ENCODE measurements around the gene MCM5.
A peak's percentile ranks its signal among the peaks of the same experiment; 100 is the strongest.

MCM5 gene

GRCh38 chr22:35400501-35400790, 506 bp downstream of the MCM5 start:
- no peak overlapping the region for H2BK120ac ChIP-seq (ENCODE audit: low read depth, low read length)
- H2AK5ac ChIP-seq (ENCODE audit: low read length), result no peak overlapping the region
- H4K8ac ChIP-seq (ENCODE audit: low read depth, low read length), result no peak overlapping the region
- DNase-seq, result no peak
- WGBS (ENCODE audit: extremely low coverage, insufficient coverage, low lambda C conversion rate), result no CpG with 5 or more reads among the region's 20 CpGs
- H3K18ac ChIP-seq (ENCODE audit: low read length), result peak overlapping the region; percentile 25
- H3K4me1 ChIP-seq (ENCODE audit: control insufficient read depth, low read depth, low read length), result peaks cover 5% of the 10 kb centered on the region
- no peak overlapping the region for H3K27ac ChIP-seq (ENCODE audit: low read depth, low read length)
- H3K56ac ChIP-seq (ENCODE audit: low read length), result peak overlapping the region; percentile 92
- peaks cover 8% of the 10 kb centered on the region for H3K36me3 ChIP-seq (ENCODE audit: control insufficient read depth, insufficient read depth, low read length)
- H2BK15ac ChIP-seq (replicated peaks; ENCODE audit: low read depth), result no peak overlapping the region
- H3K79me2 ChIP-seq (ENCODE audit: control insufficient read depth, insufficient read depth, low read length), result peaks cover 33% of the 10 kb centered on the region
- H3K4me2 ChIP-seq (ENCODE audit: low read length), result peak overlapping the region; percentile 72
- H3K79me1 ChIP-seq (ENCODE audit: low read length), result peaks cover 10% of the 10 kb centered on the region
- H3K23ac ChIP-seq (ENCODE audit: low read length), result peak overlapping the region; percentile 80
- peak overlapping the region; percentile 91 for H3K4ac ChIP-seq (ENCODE audit: low read depth, low read length)
- peak overlapping the region; percentile 98 for H3K4me3 ChIP-seq (ENCODE audit: low read length)
- no peaks in the 10 kb centered on the region for H3K27me3 ChIP-seq (ENCODE audit: insufficient read depth, low read length, poor library complexity)
- H2BK5ac ChIP-seq (ENCODE audit: low read length), result peak overlapping the region; percentile 31
- H3K9ac ChIP-seq (ENCODE audit: low read length), result peak overlapping the region; percentile 92
- H4K5ac ChIP-seq (ENCODE audit: low read length), result no peak overlapping the region

DNA sequence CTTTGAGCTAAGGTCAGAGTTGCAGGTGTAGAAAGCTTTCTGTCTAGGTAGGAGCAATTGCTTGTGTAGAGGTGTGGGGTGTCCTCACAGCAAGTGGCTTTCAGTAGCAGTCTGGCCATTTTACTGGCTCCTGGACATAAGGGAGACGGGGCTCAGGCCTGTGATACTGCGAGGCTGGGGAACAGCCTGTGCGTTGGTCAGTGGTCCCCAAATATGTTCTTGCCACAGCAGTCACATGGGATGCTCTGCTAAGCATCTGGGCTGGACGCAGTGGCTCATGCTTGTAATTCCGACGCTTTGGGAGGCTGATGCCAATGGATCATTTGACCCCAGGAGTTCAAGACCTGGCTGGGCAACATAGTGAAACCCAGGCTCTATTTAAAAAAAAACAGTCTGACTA, 1.9 kb downstream of the MCM5 start:
- Histone ChIP-seq H3K9ac (ENCODE audit: low read length) (peak overlapping the region; percentile 28), H3K4me3 (ENCODE audit: low read length) (no peak overlapping the region), H2AK5ac (ENCODE audit: low read length) (no peak overlapping the region), H3K4me1 (ENCODE audit: control insufficient read depth, low read depth, low read length) (peaks cover 5% of the 10 kb centered on the region), H2BK5ac (ENCODE audit: low read length) (no peak overlapping the region), H2BK120ac (ENCODE audit: low read depth, low read length) (no peak overlapping the region), H3K79me1 (ENCODE audit: low read length) (peaks cover 11% of the 10 kb centered on the region), H3K27ac (ENCODE audit: low read depth, low read length) (no peak overlapping the region), H3K36me3 (ENCODE audit: control insufficient read depth, insufficient read depth, low read length) (peaks cover 14% of the 10 kb centered on the region), H3K79me2 (ENCODE audit: control insufficient read depth, insufficient read depth, low read length) (peaks cover 33% of the 10 kb centered on the region), H3K4me2 (ENCODE audit: low read length) (no peak overlapping the region), H4K5ac (ENCODE audit: low read length) (no peak overlapping the region), H4K8ac (ENCODE audit: low read depth, low read length) (no peak overlapping the region), H3K27me3 (ENCODE audit: insufficient read depth, low read length, poor library complexity) (no peaks in the 10 kb centered on the region), H3K18ac (ENCODE audit: low read length) (no peak overlapping the region), H2BK15ac (replicated peaks; ENCODE audit: low read depth) (no peak overlapping the region), H3K56ac (ENCODE audit: low read length) (peak overlapping the region; percentile 17), H3K4ac (ENCODE audit: low read depth, low read length) (no peak overlapping the region), H3K23ac (ENCODE audit: low read length) (no peak overlapping the region)
- no CpG with 5 or more reads among the region's 6 CpGs for WGBS (ENCODE audit: extremely low coverage, insufficient coverage, low lambda C conversion rate)
- no peak for DNase-seq

DNA sequence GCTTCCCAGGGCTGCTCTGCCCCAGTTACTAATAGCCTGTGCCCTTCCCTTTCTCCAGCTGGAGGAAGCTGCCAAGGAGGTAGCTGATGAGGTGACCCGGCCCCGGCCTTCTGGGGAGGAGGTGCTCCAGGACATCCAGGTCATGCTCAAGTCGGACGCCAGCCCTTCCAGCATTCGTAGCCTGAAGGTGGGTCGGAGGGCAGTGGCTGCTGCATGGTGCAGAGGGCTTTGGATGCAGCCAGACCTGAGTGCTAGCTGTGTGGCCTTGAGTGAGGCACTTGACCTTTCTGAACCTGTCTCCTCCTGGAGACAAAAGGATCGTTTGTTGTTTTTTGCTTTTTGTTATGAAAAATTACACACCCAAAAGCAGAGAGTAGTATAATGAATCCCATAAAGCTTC, 3.4 kb downstream of the MCM5 start:
- no peak overlapping the region for H3K4me2 ChIP-seq (ENCODE audit: low read length)
- DNase-seq, result no peak
- no peak overlapping the region for H3K9ac ChIP-seq (ENCODE audit: low read length)
- H4K5ac ChIP-seq (ENCODE audit: low read length), result no peak overlapping the region
- H3K18ac ChIP-seq (ENCODE audit: low read length), result no peak overlapping the region
- no CpG with 5 or more reads among the region's 7 CpGs for WGBS (ENCODE audit: extremely low coverage, insufficient coverage, low lambda C conversion rate)
- H3K27me3 ChIP-seq (ENCODE audit: insufficient read depth, low read length, poor library complexity), result no peaks in the 10 kb centered on the region
- no peak overlapping the region for H2BK5ac ChIP-seq (ENCODE audit: low read length)
- H3K4me3 ChIP-seq (ENCODE audit: low read length), result no peak overlapping the region
- no peak overlapping the region for H2BK120ac ChIP-seq (ENCODE audit: low read depth, low read length)
- no peak overlapping the region for H3K23ac ChIP-seq (ENCODE audit: low read length)
- peaks cover 33% of the 10 kb centered on the region for H3K79me2 ChIP-seq (ENCODE audit: control insufficient read depth, insufficient read depth, low read length)
- H3K4ac ChIP-seq (ENCODE audit: low read depth, low read length), result no peak overlapping the region
- peaks cover 5% of the 10 kb centered on the region for H3K4me1 ChIP-seq (ENCODE audit: control insufficient read depth, low read depth, low read length)
- no peak overlapping the region for H4K8ac ChIP-seq (ENCODE audit: low read depth, low read length)
- H2AK5ac ChIP-seq (ENCODE audit: low read length), result no peak overlapping the region
- H3K27ac ChIP-seq (ENCODE audit: low read depth, low read length), result no peak overlapping the region
- H3K79me1 ChIP-seq (ENCODE audit: low read length), result peaks cover 12% of the 10 kb centered on the region
- H2BK15ac ChIP-seq (replicated peaks; ENCODE audit: low read depth), result no peak overlapping the region
- H3K36me3 ChIP-seq (ENCODE audit: control insufficient read depth, insufficient read depth, low read length), result peaks cover 23% of the 10 kb centered on the region
- peak overlapping the region; percentile 56 for H3K56ac ChIP-seq (ENCODE audit: low read length)

DNA sequence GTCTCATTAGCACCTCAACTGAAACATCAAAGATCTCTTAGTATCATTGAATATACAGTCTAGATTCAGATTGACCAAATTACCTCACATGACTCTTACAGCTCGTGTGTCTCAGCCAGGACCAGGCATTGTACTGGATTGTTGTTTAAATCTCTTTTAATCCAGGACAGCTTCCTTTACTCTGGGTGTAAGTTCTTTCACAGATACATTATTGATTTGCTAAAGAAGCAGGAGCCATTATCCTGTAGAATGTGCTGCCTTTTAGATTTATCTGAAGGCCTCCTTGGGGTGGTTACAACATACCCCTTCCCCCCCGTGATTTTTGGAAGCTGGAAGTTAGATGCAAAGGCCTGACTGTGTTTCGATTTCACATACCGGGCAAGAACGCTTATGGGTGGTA, 4.2 kb downstream of the MCM5 start:
- H3K18ac ChIP-seq (ENCODE audit: low read length), result no peak overlapping the region
- H3K4me3 ChIP-seq (ENCODE audit: low read length), result no peak overlapping the region
- peaks cover 5% of the 10 kb centered on the region for H3K4me1 ChIP-seq (ENCODE audit: control insufficient read depth, low read depth, low read length)
- no peak overlapping the region for H2AK5ac ChIP-seq (ENCODE audit: low read length)
- H4K5ac ChIP-seq (ENCODE audit: low read length), result no peak overlapping the region
- H3K4ac ChIP-seq (ENCODE audit: low read depth, low read length), result no peak overlapping the region
- H3K79me1 ChIP-seq (ENCODE audit: low read length), result peaks cover 14% of the 10 kb centered on the region
- H2BK5ac ChIP-seq (ENCODE audit: low read length), result no peak overlapping the region
- H3K4me2 ChIP-seq (ENCODE audit: low read length), result no peak overlapping the region
- peaks cover 33% of the 10 kb centered on the region for H3K79me2 ChIP-seq (ENCODE audit: control insufficient read depth, insufficient read depth, low read length)
- no peak overlapping the region for H3K9ac ChIP-seq (ENCODE audit: low read length)
- H3K23ac ChIP-seq (ENCODE audit: low read length), result no peak overlapping the region
- no peak overlapping the region for H2BK15ac ChIP-seq (replicated peaks; ENCODE audit: low read depth)
- H4K8ac ChIP-seq (ENCODE audit: low read depth, low read length), result no peak overlapping the region
- peaks cover 25% of the 10 kb centered on the region for H3K36me3 ChIP-seq (ENCODE audit: control insufficient read depth, insufficient read depth, low read length)
- WGBS (ENCODE audit: extremely low coverage, insufficient coverage, low lambda C conversion rate), result no CpG with 5 or more reads among the region's 5 CpGs
- H3K27ac ChIP-seq (ENCODE audit: low read depth, low read length), result no peak overlapping the region
- no peak for DNase-seq
- H2BK120ac ChIP-seq (ENCODE audit: low read depth, low read length), result no peak overlapping the region
- H3K56ac ChIP-seq (ENCODE audit: low read length), result no peak overlapping the region
- H3K27me3 ChIP-seq (ENCODE audit: insufficient read depth, low read length, poor library complexity), result no peaks in the 10 kb centered on the region

DNA sequence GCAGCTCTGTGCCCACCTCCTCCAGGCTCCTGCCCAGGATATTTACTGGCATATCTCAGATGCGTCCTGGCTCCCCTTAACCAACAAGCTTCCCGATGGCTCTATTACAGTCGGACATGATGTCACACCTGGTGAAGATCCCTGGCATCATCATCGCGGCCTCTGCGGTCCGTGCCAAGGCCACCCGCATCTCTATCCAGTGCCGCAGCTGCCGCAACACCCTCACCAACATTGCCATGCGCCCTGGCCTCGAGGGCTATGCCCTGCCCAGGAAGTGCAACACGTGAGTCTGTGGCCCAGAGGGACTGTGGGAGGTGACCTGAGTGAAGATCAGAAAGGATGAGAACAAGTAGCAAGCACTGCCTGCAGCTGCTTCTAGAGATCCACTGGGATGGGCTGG, 6.5 kb downstream of the MCM5 start:
- DNase-seq, result no peak
- H3K4me1 ChIP-seq (ENCODE audit: control insufficient read depth, low read depth, low read length), result peaks cover 3% of the 10 kb centered on the region
- H4K5ac ChIP-seq (ENCODE audit: low read length), result no peak overlapping the region
- H3K4me3 ChIP-seq (ENCODE audit: low read length), result no peak overlapping the region
- H2BK120ac ChIP-seq (ENCODE audit: low read depth, low read length), result no peak overlapping the region
- H3K18ac ChIP-seq (ENCODE audit: low read length), result no peak overlapping the region
- peaks cover 14% of the 10 kb centered on the region for H3K79me1 ChIP-seq (ENCODE audit: low read length)
- no peaks in the 10 kb centered on the region for H3K27me3 ChIP-seq (ENCODE audit: insufficient read depth, low read length, poor library complexity)
- H3K23ac ChIP-seq (ENCODE audit: low read length), result no peak overlapping the region
- no peak overlapping the region for H3K27ac ChIP-seq (ENCODE audit: low read depth, low read length)
- no peak overlapping the region for H3K4ac ChIP-seq (ENCODE audit: low read depth, low read length)
- WGBS (ENCODE audit: extremely low coverage, insufficient coverage, low lambda C conversion rate), result no CpG with 5 or more reads among the region's 13 CpGs
- no peak overlapping the region for H2BK5ac ChIP-seq (ENCODE audit: low read length)
- H2BK15ac ChIP-seq (replicated peaks; ENCODE audit: low read depth), result no peak overlapping the region
- H3K79me2 ChIP-seq (ENCODE audit: control insufficient read depth, insufficient read depth, low read length), result peaks cover 20% of the 10 kb centered on the region
- H4K8ac ChIP-seq (ENCODE audit: low read depth, low read length), result no peak overlapping the region
- no peak overlapping the region for H3K9ac ChIP-seq (ENCODE audit: low read length)
- H3K56ac ChIP-seq (ENCODE audit: low read length), result no peak overlapping the region
- peaks cover 45% of the 10 kb centered on the region for H3K36me3 ChIP-seq (ENCODE audit: control insufficient read depth, insufficient read depth, low read length)
- H2AK5ac ChIP-seq (ENCODE audit: low read length), result no peak overlapping the region
- no peak overlapping the region for H3K4me2 ChIP-seq (ENCODE audit: low read length)

GRCh38 chr22:35407362-35407761, 7.4 kb downstream of the MCM5 start:
- Histone ChIP-seq H3K36me3 (ENCODE audit: control insufficient read depth, insufficient read depth, low read length) (peaks cover 51% of the 10 kb centered on the region), H3K4ac (ENCODE audit: low read depth, low read length) (no peak overlapping the region), H3K9ac (ENCODE audit: low read length) (no peak overlapping the region), H3K79me2 (ENCODE audit: control insufficient read depth, insufficient read depth, low read length) (peaks cover 14% of the 10 kb centered on the region), H2BK120ac (ENCODE audit: low read depth, low read length) (no peak overlapping the region), H3K79me1 (ENCODE audit: low read length) (peaks cover 14% of the 10 kb centered on the region), H3K4me1 (ENCODE audit: control insufficient read depth, low read depth, low read length) (peaks cover 3% of the 10 kb centered on the region), H3K4me3 (ENCODE audit: low read length) (no peak overlapping the region), H4K8ac (ENCODE audit: low read depth, low read length) (no peak overlapping the region), H4K5ac (ENCODE audit: low read length) (no peak overlapping the region), H3K56ac (ENCODE audit: low read length) (no peak overlapping the region), H3K27me3 (ENCODE audit: insufficient read depth, low read length, poor library complexity) (no peaks in the 10 kb centered on the region), H2BK5ac (ENCODE audit: low read length) (no peak overlapping the region), H3K4me2 (ENCODE audit: low read length) (no peak overlapping the region), H2AK5ac (ENCODE audit: low read length) (no peak overlapping the region), H3K18ac (ENCODE audit: low read length) (no peak overlapping the region), H3K23ac (ENCODE audit: low read length) (no peak overlapping the region), H2BK15ac (replicated peaks; ENCODE audit: low read depth) (no peak overlapping the region), H3K27ac (ENCODE audit: low read depth, low read length) (no peak overlapping the region)
- DNase-seq, result no peak
- WGBS (ENCODE audit: extremely low coverage, insufficient coverage, low lambda C conversion rate), result no CpG with 5 or more reads among the region's 7 CpGs
